Vagina (tissue), 2 donors: ENCODE results near the gene SHISAL2A.

Experiments used
- CTCF ChIP-seq, 3 experiments: fragments of 450-650 bp in 2 of 3; fragments of 200-600 bp in 1 of 3; sonication (generic) in 1 of 3; IDR thresholded peaks; one replicate each; pipeline ENCODE4 v1.5.1; 2017 to 2019; ENCODE audit warnings: antibody characterized with exemption in 3 of 3, mild to moderate bottlenecking in 2 of 3, moderate library complexity in 2 of 3
- POLR2A ChIP-seq, 2 donors: fragments of 450-650 bp; IDR thresholded peaks; one replicate each; pipeline ENCODE4 v1.6.1; 2017; ENCODE audit warnings: antibody characterized with exemption in 2 of 2, mild to moderate bottlenecking in 2 of 2, moderate library complexity in 2 of 2

- TF ChIP-seq CTCF (IDR thresholded peaks at IDR 0.05): no peak
- no peak for TF ChIP-seq POLR2A (IDR thresholded peaks at IDR 0.05)
Measured at GRCh38 chr1:52600533-52601179, 32.3 kb upstream of the SHISAL2A start.
